GM21717 (cell line): ENCODE measurements around the gene AMELY.
"Not testable (repeated sequence)": the region's sequence is repeated elsewhere in the genome, so short reads cannot be mapped to it uniquely, and the experiment has no call there.

Source experiments
- ATAC-seq: cut with Tn5 transposase; IDR thresholded peaks from one replicate; pipeline ENCODE4 v1.9.1; 2021; ENCODE audit warnings: mild to moderate bottlenecking, moderate library complexity; ENCODE audit not compliant: unreplicated experiment

Gene AMELY, protein sequence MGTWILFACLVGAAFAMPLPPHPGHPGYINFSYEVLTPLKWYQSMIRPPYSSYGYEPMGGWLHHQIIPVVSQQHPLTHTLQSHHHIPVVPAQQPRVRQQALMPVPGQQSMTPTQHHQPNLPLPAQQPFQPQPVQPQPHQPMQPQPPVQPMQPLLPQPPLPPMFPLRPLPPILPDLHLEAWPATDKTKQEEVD

DNA sequence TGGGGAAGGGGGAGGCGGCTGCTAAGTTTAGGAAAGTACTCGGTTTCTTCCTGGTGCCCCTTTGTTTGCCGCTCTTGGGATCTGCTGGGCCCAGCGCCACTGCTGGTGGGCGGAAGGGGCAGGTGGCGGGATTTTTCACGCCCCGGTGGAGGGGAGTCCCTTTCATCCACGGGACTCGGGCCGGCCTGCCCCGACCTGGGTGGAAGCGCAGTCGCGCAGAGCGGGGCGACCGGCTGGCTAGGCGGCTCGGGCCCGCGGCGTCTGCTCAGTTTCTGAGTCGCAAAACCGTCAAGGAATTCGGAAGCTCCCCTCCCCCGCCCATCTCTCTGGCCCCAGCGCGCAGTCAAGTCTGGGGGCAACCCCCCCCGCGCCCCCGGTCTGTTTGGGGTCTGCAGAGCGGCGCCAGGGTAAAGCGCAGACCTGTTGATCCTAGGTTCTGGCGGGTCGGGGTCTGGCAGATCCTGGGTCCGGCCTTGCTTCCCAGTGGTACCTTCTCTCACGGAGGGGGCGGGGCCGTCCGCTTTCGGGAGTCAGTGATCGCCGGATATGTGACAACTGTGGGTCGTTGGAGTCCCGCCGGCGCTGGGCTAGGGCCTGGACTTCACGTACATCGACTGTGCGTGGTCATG is at the start of gene AMELY:
Gene AMELY (minus strand): TSS at position 500 of the 629 bp plus-strand sequence. CDS start 39,144 bp downstream, outside the sequence.
- ATAC-seq, result no peak

DNA sequence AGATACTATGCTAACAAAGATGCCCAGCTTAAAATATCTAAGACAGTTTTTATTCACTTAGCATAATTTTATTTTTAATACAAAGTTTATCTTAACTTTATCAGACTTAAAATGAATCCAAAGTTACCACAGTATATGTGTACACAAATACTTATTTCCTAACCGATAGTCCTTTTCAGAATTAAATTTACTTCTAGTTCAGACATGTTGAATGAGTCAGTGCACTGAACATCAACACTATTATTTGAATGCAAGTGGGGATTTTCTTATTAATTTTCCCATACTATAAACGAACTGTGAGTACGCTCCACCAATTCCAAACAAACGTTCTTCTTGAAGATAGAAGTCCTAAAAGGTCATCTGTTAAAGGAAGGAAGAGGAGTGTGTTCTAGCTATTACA is 38.4 kb upstream of the AMELY start:
- ATAC-seq, result no peak

DNA sequence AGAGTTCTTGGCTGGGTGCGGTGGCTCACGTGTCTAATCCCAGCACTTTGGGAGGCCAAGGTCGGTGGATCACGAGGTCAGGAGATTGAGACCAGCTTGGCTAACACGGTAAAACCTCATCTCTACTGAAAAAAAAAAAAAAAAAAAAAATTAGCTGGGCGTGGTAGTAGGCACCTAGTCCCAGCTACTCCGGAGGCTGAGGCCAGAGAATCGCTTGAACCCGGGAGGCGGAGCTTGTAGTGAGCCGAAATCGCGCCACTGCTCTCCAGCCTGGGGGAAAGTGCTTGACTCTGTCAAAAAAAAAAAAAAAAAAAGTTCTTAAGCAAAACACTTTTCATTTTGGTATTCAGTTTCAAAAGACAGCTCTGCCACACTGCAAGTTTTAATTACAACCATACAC is 36.8 kb upstream of the AMELY start:
- no peak for ATAC-seq

DNA sequence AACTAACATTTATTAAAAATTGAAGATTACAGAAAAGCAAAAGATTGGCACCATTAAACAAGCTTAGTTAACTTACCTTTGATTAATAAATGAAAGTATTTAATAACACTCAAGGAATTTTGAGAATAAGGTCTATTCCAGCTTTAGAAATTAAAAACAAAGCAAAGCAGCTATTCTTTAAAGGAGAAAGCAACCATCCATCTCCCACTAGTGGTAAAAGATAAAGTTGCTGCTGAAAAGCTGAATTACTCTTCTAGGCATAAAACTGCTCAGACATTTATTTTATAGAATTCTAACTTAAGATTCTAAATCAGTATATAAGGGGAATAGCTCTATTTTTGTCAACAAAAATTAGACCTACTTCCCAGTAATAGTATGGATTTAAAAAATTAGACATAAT is 36.1 kb upstream of the AMELY start:
- no peak for ATAC-seq

DNA sequence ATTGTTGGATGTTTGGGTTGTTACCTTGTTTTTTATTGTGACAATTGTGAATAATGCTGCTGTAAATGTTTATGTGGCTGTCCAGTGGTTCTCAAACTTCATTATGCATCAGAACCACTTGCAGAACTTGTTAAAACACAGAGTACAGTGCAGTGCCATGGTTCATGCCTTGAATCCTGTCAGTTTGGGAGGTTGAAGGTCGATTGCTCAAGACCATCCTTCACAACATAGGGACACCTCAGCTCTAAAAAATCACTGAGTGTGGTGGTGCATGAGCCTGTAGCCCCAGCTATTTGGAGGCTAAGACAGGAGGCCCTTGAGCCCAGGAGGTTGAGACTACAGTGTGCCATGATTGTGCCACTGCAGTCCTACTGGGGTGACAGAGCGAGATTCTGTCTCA is 23.9 kb upstream of the AMELY start:
- ATAC-seq, result no peak

DNA sequence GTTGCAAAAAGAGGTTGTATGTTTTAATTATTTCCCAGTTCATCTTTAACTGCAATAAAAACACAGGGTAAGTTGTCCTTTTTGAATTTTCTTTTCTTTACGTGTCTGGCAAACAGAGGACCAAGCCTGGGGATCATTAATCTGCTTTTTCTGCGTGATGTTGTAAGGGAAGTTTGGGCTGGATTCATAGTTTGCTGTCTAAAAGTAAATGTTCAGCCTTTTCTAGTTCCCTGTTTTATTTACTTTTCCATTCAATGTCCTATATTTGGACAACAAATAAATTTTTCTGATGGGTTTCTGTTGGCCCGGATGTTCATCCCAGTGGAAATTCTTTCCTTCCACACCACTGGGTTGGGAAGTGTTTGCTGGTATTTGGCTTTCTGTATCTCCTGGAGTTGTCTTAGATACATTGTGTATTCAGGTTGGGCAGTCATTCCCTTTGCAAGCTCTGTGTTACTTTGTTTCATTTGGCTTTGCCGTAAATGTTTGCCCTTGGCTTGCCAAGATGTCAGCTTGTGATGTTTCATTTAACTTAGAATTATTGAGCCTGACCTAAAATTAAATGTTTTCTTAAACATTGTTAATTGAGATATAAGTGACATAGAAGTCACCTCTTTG is 20.3 kb upstream of the AMELY start:
- no peak for ATAC-seq

DNA sequence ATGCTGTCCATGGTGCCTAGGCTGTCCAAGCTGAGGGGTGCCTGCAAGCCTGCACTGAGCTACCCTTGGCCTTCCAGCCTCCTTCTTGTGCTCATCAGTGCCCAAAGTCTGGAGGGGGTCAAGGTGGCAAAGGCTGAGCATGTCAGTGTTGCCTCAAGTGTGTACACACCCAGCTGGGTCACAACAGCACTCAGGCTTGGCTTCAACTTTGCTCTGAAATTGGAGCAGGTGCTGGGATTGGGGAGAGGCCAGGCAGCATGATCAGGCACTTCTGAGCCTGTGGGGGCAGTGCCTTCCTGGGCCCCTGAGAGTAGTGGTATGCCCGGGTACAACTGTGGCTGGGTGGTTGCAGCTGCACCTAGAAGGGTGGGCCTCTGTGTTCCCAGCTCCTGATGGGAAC is 17.7 kb upstream of the AMELY start:
- ATAC-seq, result no peak

DNA sequence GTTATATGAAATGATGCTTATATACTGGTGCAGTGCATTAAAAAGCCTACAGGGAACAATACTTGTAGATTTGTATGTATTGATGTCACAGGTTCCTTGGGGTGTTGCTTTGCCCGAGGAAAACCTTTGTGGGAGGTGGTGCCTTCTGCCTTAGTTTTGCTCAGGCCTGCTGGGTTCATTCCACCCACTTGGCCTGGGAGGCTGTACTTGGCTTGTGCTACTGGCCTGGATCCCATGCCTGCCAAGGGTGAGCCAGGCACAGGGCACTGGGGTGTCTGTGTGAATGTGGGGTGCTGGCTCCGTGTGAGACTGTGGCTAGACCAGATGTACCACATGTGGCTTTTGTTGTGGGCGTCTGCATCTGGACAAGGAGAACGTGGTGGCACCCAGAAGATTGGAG is 16.7 kb upstream of the AMELY start:
- no peak for ATAC-seq

DNA sequence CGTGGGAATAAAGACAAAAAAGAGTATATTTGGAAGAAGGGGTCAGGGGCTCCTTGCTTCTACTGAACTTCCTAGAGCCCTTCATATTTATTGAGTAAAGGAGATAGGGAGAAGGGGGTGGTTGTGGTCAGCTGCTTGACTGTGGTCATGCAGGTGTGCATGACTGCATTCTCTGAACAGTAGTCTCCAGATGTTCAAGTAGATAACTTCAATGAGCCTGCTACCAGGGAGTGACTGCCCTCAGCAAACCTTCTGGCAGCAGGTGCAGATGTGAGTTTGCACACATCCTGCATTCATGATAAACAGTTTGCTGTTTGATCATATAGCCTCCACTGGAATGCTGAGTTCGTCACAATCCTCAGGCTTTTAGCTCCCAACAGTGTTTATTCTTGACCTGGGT is 9.5 kb upstream of the AMELY start:
- ATAC-seq, result no peak

DNA sequence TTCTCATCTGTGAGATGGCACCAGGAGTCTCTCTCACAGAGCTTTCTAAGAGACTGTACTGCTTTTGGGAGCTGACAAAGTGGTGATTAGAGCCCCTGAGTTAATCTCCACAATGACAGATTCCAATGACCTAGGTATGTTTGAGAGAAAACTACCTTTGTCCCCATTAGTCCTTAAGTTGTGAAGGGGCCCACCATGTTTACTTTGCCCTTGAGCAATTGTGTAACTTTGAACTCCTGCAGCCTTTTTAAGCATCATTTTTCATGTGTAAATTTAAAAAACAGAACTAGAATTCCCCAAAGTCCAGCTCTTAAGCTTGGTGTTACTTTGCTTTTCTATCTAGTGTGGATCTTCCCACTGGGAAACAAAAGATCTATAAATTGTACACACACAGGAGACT is 1.8 kb upstream of the AMELY start:
- ATAC-seq, result no peak

DNA sequence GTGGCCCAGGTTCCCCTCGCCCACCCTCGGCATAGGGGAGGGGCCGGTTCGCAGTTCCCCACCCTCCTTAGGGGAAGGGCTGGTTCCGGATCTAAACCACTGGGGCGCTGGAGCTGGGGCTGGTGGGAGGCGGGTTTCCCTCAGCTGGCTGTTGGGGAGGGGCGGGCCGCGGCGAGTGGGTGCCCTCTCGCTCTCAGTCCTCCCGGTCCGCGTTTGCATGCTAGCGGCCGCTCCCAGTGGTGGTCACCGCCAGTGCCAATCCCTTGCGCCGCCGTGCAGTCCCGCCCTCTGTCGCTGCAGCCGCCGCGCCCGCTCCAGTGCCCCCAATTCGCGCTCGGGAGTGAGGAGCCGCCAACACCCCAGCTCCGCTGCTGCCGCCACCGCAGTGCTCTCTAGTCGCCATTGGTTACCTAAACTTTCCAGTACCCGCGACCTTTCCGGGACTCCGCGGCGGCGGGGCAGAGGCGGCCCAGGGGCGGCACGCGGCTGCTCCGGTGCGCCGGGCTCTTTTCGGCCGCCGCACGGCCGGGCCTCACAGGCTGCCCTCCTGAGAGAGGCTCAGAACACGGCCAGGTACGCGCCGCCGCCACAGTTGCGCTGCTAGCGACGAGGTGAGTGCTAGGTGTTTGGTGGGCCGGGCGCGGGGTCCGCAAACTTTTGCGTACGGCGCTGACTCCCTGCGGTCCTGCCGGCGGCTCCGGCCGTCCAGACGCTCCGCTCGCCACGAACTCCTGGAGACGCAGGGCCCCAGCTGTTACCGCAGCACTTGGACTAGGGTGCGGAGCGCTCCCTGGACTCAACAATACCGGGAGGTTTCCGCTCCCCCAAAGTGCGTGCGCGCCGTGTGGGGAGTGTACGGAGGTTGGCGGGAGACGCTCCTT is 940 bp downstream of the AMELY start, which contains the start of gene TBL1Y:
Gene TBL1Y (plus strand): TSS at position 326 of the 881 bp plus-strand sequence. CDS start 114,388 bp downstream, outside the sequence.
- ATAC-seq, result no peak

DNA sequence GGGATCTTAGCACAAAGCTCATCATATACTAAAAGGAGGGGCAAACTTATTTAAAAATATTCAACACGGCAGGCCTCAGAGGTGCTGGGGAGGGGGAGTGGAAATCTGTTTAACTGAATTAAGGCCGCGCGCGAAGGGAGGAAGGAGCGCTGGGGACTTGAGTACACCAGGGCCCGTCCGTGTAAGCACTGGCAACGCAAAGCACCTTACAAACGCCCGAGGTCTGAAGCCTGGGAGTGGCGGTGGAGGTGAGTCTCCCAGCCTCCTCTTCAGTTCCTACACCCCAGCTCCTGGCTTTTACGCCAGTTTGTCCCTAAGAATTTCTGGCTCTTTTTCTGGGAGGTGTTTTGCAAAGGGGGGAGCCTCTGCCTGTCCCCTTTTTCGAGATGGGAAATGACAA is 1.7 kb downstream of the AMELY start:
- no peak for ATAC-seq

DNA sequence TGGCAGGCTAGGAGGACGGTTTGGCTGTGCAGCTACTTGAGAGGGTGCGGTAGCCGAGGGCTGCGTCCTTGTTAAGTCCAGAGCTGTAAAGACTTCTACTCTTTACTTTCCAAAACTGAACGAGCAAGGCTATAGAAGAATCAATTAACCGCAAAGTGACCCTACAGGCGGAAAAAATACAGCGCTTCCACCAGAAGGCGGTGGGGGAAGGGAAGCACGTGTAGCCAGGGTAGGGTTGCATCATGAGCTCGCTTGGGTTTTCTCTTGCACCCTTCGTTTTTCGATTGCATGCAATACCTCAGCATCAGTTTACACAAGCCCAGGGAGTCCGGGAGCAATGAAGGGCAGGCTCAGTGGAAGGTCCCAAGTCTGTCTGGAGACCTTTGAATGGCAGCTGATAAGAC is 2.4 kb downstream of the AMELY start:
- ATAC-seq, result no peak

DNA sequence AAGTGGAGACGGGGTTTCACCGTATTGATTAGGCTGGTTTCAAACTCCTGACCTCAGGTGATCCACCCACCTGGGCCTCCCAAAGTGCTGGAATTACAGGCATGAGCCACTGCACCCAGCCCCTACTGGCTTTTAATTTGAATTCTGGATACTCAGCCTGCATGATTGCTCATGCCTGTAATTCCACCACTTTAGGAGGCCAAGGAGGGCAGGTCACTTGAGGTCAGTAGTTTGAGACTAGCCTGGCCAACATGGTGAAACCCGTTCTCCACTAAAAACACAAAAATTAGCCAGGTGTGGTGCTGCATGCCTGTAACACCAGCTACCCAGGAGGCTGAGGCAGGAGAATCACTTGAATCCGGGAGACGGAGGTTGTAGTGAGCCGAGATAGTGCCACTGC is 3.5 kb downstream of the AMELY start:
- ATAC-seq, result not testable (repeated sequence)

DNA sequence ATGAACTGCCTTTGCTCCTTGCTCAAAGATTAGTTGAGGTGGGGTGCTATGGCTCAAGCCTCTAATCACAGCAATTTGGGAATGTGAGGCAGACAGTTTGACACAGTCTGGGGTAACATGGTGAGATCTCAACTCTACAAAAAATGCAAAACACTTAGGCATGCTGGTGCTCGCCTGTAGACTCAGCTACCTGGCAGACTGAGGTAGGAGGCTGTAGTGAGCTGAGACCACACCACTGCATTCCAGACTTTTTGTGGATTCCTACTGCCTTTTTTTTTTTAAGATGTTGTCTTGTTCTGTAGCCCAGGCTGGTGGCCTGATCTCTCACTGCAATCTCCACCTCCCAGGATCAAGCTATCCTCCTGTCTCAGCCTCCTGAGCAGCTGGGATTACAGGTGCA is 4.0 kb downstream of the AMELY start:
- no peak for ATAC-seq

DNA sequence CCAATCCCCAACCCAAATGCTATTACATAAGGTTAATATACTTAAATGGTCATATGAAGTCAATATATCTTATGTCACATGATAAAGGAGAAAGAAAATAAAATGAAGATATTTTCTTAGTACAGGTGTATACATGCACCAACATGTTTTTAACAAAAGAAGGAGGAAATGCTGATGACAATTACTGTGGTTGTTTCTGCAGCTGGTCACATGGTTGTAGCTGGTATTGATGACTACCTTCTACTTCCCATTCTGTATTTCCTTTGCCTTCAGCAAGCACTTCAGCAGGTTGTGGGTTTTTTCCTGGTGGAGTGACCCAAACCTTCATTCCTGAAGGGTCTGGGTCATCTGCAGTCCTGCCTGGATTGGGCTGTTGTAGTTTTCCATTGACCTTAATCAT is 9.4 kb downstream of the AMELY start:
- ATAC-seq, result not testable (repeated sequence)

DNA sequence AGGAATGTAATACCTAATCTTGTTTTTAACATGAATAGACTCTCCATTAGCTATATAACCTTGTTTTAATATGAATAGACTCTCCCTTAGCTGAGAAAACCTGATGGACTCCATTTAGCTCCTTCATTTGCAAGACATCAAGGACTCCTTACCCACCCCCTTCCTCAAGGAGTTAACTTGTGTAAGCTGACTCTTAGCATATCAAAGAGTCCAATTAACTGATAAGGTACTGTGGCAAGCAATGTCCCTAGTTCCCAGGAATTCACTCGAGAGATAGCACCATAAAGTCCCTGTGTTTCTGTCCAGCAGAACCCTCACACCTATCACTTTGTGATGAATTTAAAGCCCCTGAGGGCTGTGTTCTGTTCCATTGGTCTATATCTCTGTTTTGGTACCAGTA is 16.3 kb downstream of the AMELY start:
- no peak for ATAC-seq

DNA sequence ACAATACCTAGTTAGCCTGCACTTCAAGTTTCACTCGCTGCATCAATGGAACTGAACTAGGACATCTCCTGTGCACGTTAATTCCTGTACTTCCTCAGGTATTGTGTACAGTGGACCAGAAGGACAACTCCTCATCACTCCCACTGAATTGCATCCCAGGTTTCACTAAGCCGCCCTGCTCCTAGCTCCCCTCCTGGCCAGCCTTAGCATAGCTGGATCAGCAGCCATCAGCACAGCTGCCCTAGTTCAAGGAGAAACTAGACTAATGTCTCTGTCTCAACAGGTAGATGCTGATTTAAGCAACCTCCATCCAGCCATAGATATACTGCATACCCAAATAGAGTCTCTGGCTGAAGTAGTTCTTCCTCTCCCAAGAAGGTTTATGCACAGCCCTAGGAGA is 17.1 kb downstream of the AMELY start:
- no peak for ATAC-seq

DNA sequence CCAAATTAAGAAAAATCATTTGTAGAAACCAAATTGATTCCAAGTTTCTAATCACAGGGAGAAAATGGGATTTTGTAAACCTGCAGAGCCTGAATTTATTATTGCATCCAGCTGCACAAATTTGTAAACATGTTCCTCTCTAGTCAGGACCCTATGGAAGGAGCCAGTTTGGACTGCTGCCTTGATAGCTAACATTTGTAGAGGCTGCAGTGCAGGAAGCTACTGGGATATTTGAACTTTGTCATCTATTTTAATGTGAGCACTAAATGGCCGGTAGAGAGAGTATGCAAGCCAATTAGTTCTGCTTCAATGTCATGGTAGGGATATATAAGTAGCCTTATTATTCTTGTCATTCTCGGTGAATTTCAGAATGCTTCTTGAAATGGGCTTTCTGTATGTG is 62.2 kb downstream of the AMELY start:
- ATAC-seq, result no peak

DNA sequence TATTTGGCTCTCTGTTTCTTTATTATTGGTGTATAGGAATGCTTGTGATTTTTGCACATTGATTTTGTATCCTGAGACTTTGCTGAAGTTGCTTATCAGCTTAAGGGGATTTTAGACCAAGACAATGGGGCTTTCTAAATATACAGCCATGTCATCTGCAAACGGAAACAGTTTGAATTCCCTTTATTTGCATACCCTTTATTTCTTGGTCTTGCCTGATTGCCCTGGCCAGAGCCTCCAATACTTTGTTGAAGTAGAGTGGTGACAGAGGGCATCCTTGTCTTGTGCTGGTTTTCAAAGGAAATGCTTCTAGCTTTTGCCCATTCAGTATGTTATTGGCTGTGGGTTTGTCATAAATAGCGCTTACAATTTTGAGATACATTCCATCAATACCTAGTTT is 68.9 kb downstream of the AMELY start:
- ATAC-seq, result not testable (repeated sequence)
